Neuron (in vitro differentiated cells): ENCODE data around the gene INSM1.

Source experiments
- H2AFZ ChIP-seq: one replicate; pipeline ENCODE4 v1.6.1; 2013; ENCODE audit warnings: low read depth, mild to moderate bottlenecking, inconsistent platforms, low read length, moderate library complexity
- H3K27me3 ChIP-seq: one replicate; pipeline ENCODE4 v1.6.1; 2013; ENCODE audit warnings: low read length; ENCODE audit not compliant: insufficient read depth
- H3K36me3 ChIP-seq: one replicate; pipeline ENCODE4 v1.6.1; 2013; ENCODE audit warnings: low read length; ENCODE audit not compliant: insufficient read depth
- H3K4me1 ChIP-seq: one replicate; pipeline ENCODE4 v1.6.1; 2013; ENCODE audit warnings: low read length; ENCODE audit not compliant: insufficient read depth
- H3K4me3 ChIP-seq: 2 replicates; pipeline ENCODE4 v1.5.1; 2013; ENCODE audit warnings: mild to moderate bottlenecking, low read length, moderate library complexity
- H3K9me3 ChIP-seq: one replicate; pipeline ENCODE4 v1.6.1; 2013; ENCODE audit warnings: low read length

Gene INSM1

GRCh38 chr20:20367575-20368417 lies at the start of gene INSM1:
Gene INSM1 (plus strand): TSS chr20:20368104. CDS start chr20:20368268, 164 bp downstream.
- H3K4me1 ChIP-seq = peaks cover 58% of the 10 kb centered on the region
- peak within 1 kb of the TSS; percentile 59 for H3K4me3 ChIP-seq
- peak within 1 kb of the TSS; percentile 73 for H2AFZ ChIP-seq
- H3K9me3 ChIP-seq = no peaks in the 10 kb centered on the region
- no peaks in the 10 kb centered on the region for H3K36me3 ChIP-seq
- peaks cover 62% of the 10 kb centered on the region for H3K27me3 ChIP-seq

- H3K4me3 ChIP-seq = no peak overlapping the region
- H3K36me3 ChIP-seq = no peaks in the 10 kb centered on the region
- H2AFZ ChIP-seq = no peak overlapping the region
- no peaks in the 10 kb centered on the region for H3K27me3 ChIP-seq
- no peaks in the 10 kb centered on the region for H3K9me3 ChIP-seq
- H3K4me1 ChIP-seq = no peaks in the 10 kb centered on the region
Observed at GRCh38 chr20:20318365-20319161, 49.3 kb upstream of the INSM1 start.

GRCh38 chr20:20321134-20321533 lies 46.8 kb upstream of the INSM1 start:
- Histone ChIP-seq H3K27me3 (no peaks in the 10 kb centered on the region), H3K4me3 (no peak overlapping the region), H2AFZ (no peak overlapping the region)

GRCh38 chr20:20321917-20322316 lies 46.0 kb upstream of the INSM1 start:
- H3K4me1 ChIP-seq = no peaks in the 10 kb centered on the region
- H3K9me3 ChIP-seq = no peaks in the 10 kb centered on the region
- H3K27me3 ChIP-seq = no peaks in the 10 kb centered on the region
- no peak overlapping the region for H3K4me3 ChIP-seq
- no peak overlapping the region for H2AFZ ChIP-seq
- no peaks in the 10 kb centered on the region for H3K36me3 ChIP-seq

More at GRCh38 chr20:20321134-20321533, 46.8 kb upstream of the INSM1 start:
- no peaks in the 10 kb centered on the region for H3K9me3 ChIP-seq
- H3K36me3 ChIP-seq = no peaks in the 10 kb centered on the region
- H3K4me1 ChIP-seq = no peaks in the 10 kb centered on the region

- H3K9me3 ChIP-seq = no peaks in the 10 kb centered on the region
- no peaks in the 10 kb centered on the region for H3K27me3 ChIP-seq
- no peaks in the 10 kb centered on the region for H3K36me3 ChIP-seq
- H2AFZ ChIP-seq = no peak overlapping the region
- no peak overlapping the region for H3K4me3 ChIP-seq
- no peaks in the 10 kb centered on the region for H3K4me1 ChIP-seq
Observed at GRCh38 chr20:20322912-20323311, 45.0 kb upstream of the INSM1 start.

GRCh38 chr20:20327746-20328145 lies 40.2 kb upstream of the INSM1 start:
- Histone ChIP-seq H2AFZ (no peak overlapping the region), H3K4me3 (no peak overlapping the region), H3K36me3 (no peaks in the 10 kb centered on the region), H3K27me3 (no peaks in the 10 kb centered on the region), H3K4me1 (peaks cover 9% of the 10 kb centered on the region), H3K9me3 (no peaks in the 10 kb centered on the region)

- peaks cover 9% of the 10 kb centered on the region for H3K4me1 ChIP-seq
- no peak overlapping the region for H2AFZ ChIP-seq
- no peaks in the 10 kb centered on the region for H3K36me3 ChIP-seq
- H3K4me3 ChIP-seq = no peak overlapping the region
- no peaks in the 10 kb centered on the region for H3K9me3 ChIP-seq
- no peaks in the 10 kb centered on the region for H3K27me3 ChIP-seq
Observed at GRCh38 chr20:20329564-20329963, 38.3 kb upstream of the INSM1 start.

GRCh38 chr20:20331156-20331555 lies 36.7 kb upstream of the INSM1 start:
- Histone ChIP-seq H3K9me3 (no peaks in the 10 kb centered on the region), H3K4me3 (no peak overlapping the region), H3K4me1 (peaks cover 9% of the 10 kb centered on the region), H3K36me3 (no peaks in the 10 kb centered on the region), H3K27me3 (no peaks in the 10 kb centered on the region), H2AFZ (no peak overlapping the region)

- Histone ChIP-seq H3K36me3 (no peaks in the 10 kb centered on the region), H3K4me3 (no peak overlapping the region), H2AFZ (peak overlapping the region; percentile 65)
Observed at GRCh38 chr20:20331817-20332216, 36.1 kb upstream of the INSM1 start.

GRCh38 chr20:20333866-20334265 lies 34.0 kb upstream of the INSM1 start:
- peaks cover 9% of the 10 kb centered on the region for H3K4me1 ChIP-seq
- H2AFZ ChIP-seq = no peak overlapping the region
- H3K4me3 ChIP-seq = no peak overlapping the region
- H3K27me3 ChIP-seq = no peaks in the 10 kb centered on the region
- H3K9me3 ChIP-seq = no peaks in the 10 kb centered on the region
- no peaks in the 10 kb centered on the region for H3K36me3 ChIP-seq

More at GRCh38 chr20:20331817-20332216, 36.1 kb upstream of the INSM1 start:
- Histone ChIP-seq H3K27me3 (no peaks in the 10 kb centered on the region), H3K4me1 (peaks cover 9% of the 10 kb centered on the region), H3K9me3 (no peaks in the 10 kb centered on the region)

GRCh38 chr20:20334489-20334888 lies 33.4 kb upstream of the INSM1 start:
- H3K4me3 ChIP-seq = no peak overlapping the region
- H2AFZ ChIP-seq = no peak overlapping the region
- peaks cover 9% of the 10 kb centered on the region for H3K4me1 ChIP-seq
- no peaks in the 10 kb centered on the region for H3K36me3 ChIP-seq
- H3K9me3 ChIP-seq = no peaks in the 10 kb centered on the region
- H3K27me3 ChIP-seq = no peaks in the 10 kb centered on the region

- peaks cover 8% of the 10 kb centered on the region for H3K27me3 ChIP-seq
- no peak overlapping the region for H3K4me3 ChIP-seq
- H3K9me3 ChIP-seq = no peaks in the 10 kb centered on the region
- H3K36me3 ChIP-seq = no peaks in the 10 kb centered on the region
- H2AFZ ChIP-seq = no peak overlapping the region
- no peaks in the 10 kb centered on the region for H3K4me1 ChIP-seq
Observed at GRCh38 chr20:20338133-20338730, 29.7 kb upstream of the INSM1 start.

GRCh38 chr20:20340443-20340842 lies 27.5 kb upstream of the INSM1 start:
- Histone ChIP-seq H3K27me3 (peaks cover 8% of the 10 kb centered on the region), H3K4me3 (no peak overlapping the region), H3K36me3 (no peaks in the 10 kb centered on the region), H2AFZ (no peak overlapping the region), H3K9me3 (no peaks in the 10 kb centered on the region), H3K4me1 (no peaks in the 10 kb centered on the region)
